Large intestine (tissue), 3 donors: ENCODE measurements around the gene ZMYND10. TPM values are rescaled to one million over a fixed set of nuclear protein-coding genes. Genes with fewer than 3 reads are reported as not detected.

Experiments used
- DNase-seq, 2 donors: peaks; one replicate each; pipeline versions ENCODE4 v3.0.0 to v3.0.0-alpha.2; 2013
- H3K27ac ChIP-seq: one replicate; pipeline ENCODE4 v1.5.1; 2013; ENCODE audit warnings: low read length
- H3K27me3 ChIP-seq: 2 replicates; pipeline ENCODE4 v1.6.1; 2013; ENCODE audit warnings: low read length; ENCODE audit not compliant: control insufficient read depth, insufficient read depth
- H3K36me3 ChIP-seq: 2 replicates; pipeline ENCODE4 v1.6.1; 2013; ENCODE audit warnings: low read length; ENCODE audit not compliant: control insufficient read depth, insufficient read depth
- H3K4me1 ChIP-seq: one replicate; pipeline ENCODE4 v1.6.1; 2013; ENCODE audit warnings: low read length; ENCODE audit not compliant: control insufficient read depth, insufficient read depth
- H3K4me3 ChIP-seq: one replicate; pipeline ENCODE4 v1.5.1; 2013; ENCODE audit warnings: low read length
- H3K9me3 ChIP-seq: one replicate; pipeline ENCODE4 v1.6.1; 2013; ENCODE audit warnings: mild to moderate bottlenecking, low read depth, low read length, moderate library complexity; ENCODE audit not compliant: control insufficient read depth
- WGBS: methylation state at CpG from one replicate; pipeline ENCODE4 v1.1.5; 2013; ENCODE audit warnings: low lambda C conversion rate; ENCODE audit not compliant: insufficient coverage; 5-methylcytosine and 5-hydroxymethylcytosine counted together
- polyA plus RNA-seq: library from polyadenylated mRNA; unstranded; fragments of 120-200 nt; gene quantifications from one replicate; pipeline ENCODE4 v1.2.1, GENCODE V29; 2013

ZMYND10 gene
- polyA plus RNA-seq, 1 donor = 0.99 TPM

GRCh38 chr3:50382722-50383121 is 37.2 kb upstream of the ZMYND10 start:
- Histone ChIP-seq H3K27ac (no peak overlapping the region), H3K9me3 (no peaks in the 10 kb centered on the region), H3K4me3 (no peak overlapping the region), H3K36me3 (no peaks in the 10 kb centered on the region), H3K27me3 (no peaks in the 10 kb centered on the region), H3K4me1 (no peaks in the 10 kb centered on the region)
- DNase-seq = no peak
- WGBS = no CpG with 5 or more reads among the region's 12 CpGs

- Histone ChIP-seq H3K27me3 (no peaks in the 10 kb centered on the region), H3K27ac (no peak overlapping the region), H3K4me1 (no peaks in the 10 kb centered on the region), H3K36me3 (no peaks in the 10 kb centered on the region), H3K4me3 (no peak overlapping the region), H3K9me3 (no peaks in the 10 kb centered on the region)
- no CpG with 5 or more reads among the region's 4 CpGs for WGBS
- no peak for DNase-seq
Measured at GRCh38 chr3:50381383-50381782, 35.9 kb upstream of the ZMYND10 start.

GRCh38 chr3:50380405-50381085 is 35.0 kb upstream of the ZMYND10 start:
- Histone ChIP-seq H3K9me3 (no peaks in the 10 kb centered on the region), H3K27ac (no peak overlapping the region), H3K36me3 (no peaks in the 10 kb centered on the region), H3K27me3 (no peaks in the 10 kb centered on the region), H3K4me1 (no peaks in the 10 kb centered on the region), H3K4me3 (no peak overlapping the region)
- no peak for DNase-seq
- no CpG with 5 or more reads among the region's 17 CpGs for WGBS

DNA sequence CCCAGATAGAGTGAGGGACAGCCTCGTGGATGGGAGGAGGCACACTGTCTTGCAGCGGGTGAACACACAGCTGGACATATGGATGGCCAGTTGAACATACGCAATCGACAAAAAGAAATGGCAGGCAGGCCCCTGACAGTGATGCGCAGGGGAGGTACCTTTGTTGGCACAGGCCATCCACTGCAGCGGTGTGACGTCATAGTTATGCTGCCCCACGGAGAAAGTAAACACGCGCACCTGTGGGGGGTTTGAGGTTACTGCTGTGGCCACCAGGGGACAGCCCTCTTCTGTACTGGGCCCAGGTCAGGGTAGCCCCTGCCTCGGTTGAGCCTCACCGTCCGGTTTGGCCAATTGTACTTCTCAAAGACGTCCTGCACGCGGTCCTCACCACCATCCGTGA is 33.2 kb upstream of the ZMYND10 start:
- no CpG with 5 or more reads among the region's 17 CpGs for WGBS
- H3K27ac ChIP-seq = no peak overlapping the region
- H3K27me3 ChIP-seq = peaks cover 4% of the 10 kb centered on the region
- no peaks in the 10 kb centered on the region for H3K9me3 ChIP-seq
- H3K4me3 ChIP-seq = no peak overlapping the region
- H3K4me1 ChIP-seq = no peaks in the 10 kb centered on the region
- no peaks in the 10 kb centered on the region for H3K36me3 ChIP-seq
- DNase-seq = no peak

DNA sequence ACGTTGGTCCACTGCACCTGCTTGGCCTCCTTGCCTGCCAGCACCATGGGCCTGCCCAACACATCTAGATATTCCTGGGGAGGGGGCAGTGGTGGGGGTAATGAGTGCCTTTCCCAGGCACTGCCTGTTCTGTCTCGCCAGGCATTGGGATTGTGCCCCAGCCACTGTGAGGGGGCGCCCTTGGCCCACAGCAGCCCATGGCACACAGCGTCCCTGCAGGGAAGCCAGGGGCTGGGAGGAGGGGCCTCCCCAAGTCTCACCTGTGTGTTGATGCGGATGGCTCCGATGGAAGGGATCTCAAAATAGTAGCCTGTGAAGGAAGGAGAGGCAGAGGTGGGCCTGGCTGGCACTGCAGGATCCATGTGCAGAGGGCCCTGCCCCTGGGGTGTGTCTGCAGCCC is 32.5 kb upstream of the ZMYND10 start:
- no peaks in the 10 kb centered on the region for H3K9me3 ChIP-seq
- no peaks in the 10 kb centered on the region for H3K36me3 ChIP-seq
- no CpG with 5 or more reads among the region's 6 CpGs for WGBS
- no peak for DNase-seq
- no peak overlapping the region for H3K4me3 ChIP-seq
- no peaks in the 10 kb centered on the region for H3K4me1 ChIP-seq
- peaks cover 4% of the 10 kb centered on the region for H3K27me3 ChIP-seq
- no peak overlapping the region for H3K27ac ChIP-seq

GRCh38 chr3:50375258-50375931 is 29.9 kb upstream of the ZMYND10 start:
- Histone ChIP-seq H3K4me3 (no peak overlapping the region), H3K4me1 (peaks cover 8% of the 10 kb centered on the region), H3K36me3 (no peaks in the 10 kb centered on the region), H3K27ac (no peak overlapping the region), H3K27me3 (peaks cover 4% of the 10 kb centered on the region), H3K9me3 (no peaks in the 10 kb centered on the region)
- no CpG with 5 or more reads among the region's 7 CpGs for WGBS
- no peak for DNase-seq

- no peak overlapping the region for H3K27ac ChIP-seq
- peaks cover 8% of the 10 kb centered on the region for H3K4me1 ChIP-seq
- no peaks in the 10 kb centered on the region for H3K36me3 ChIP-seq
- no peaks in the 10 kb centered on the region for H3K9me3 ChIP-seq
- no peak overlapping the region for H3K4me3 ChIP-seq
- DNase-seq = no peak
- no CpG with 5 or more reads among the region's 22 CpGs for WGBS
- peaks cover 4% of the 10 kb centered on the region for H3K27me3 ChIP-seq
Measured at GRCh38 chr3:50374363-50375257, 29.1 kb upstream of the ZMYND10 start.

- Histone ChIP-seq H3K4me3 (no peak overlapping the region), H3K27me3 (peaks cover 4% of the 10 kb centered on the region), H3K9me3 (no peaks in the 10 kb centered on the region), H3K36me3 (no peaks in the 10 kb centered on the region), H3K27ac (no peak overlapping the region), H3K4me1 (peaks cover 8% of the 10 kb centered on the region)
- no peak for DNase-seq
- WGBS = 91% methylated on average over 1 of the region's 12 CpGs
Measured at GRCh38 chr3:50373146-50374051, 27.9 kb upstream of the ZMYND10 start.

- H3K36me3 ChIP-seq = no peaks in the 10 kb centered on the region
- WGBS = no CpG with 5 or more reads among the region's 8 CpGs
- peaks cover 4% of the 10 kb centered on the region for H3K27me3 ChIP-seq
- peak; percentile 68 to 83 for DNase-seq
- H3K27ac ChIP-seq = no peak overlapping the region
- no peak overlapping the region for H3K4me3 ChIP-seq
- peaks cover 8% of the 10 kb centered on the region for H3K4me1 ChIP-seq
- no peaks in the 10 kb centered on the region for H3K9me3 ChIP-seq
Measured at GRCh38 chr3:50372349-50372748, 26.8 kb upstream of the ZMYND10 start.
